H1 (cell line): ENCODE data around the gene CTCF. TPM values are rescaled to one million over a fixed set of nuclear protein-coding genes. Genes with fewer than 3 reads are reported as not detected.
"Not testable (repeated sequence)": the region's sequence is repeated elsewhere in the genome, so short reads cannot be mapped to it uniquely, and the experiment has no call there.

Source experiments
- CTCF ChIA-PET: fragments of 300-600 bp; sonication (Branson Sonifier 250); formaldehyde crosslinking; loops from one replicate; lab custom pipeline; 2021; ENCODE audit not compliant: partially characterized antibody; lab: Charles Lee
- POLR2A ChIA-PET: fragments of 300-600 bp; sonication (Branson Sonifier 250); formaldehyde crosslinking; loops from one replicate; lab custom pipeline; 2021; ENCODE audit warnings: inconsistent platforms; ENCODE audit not compliant: partially characterized antibody; lab: Charles Lee
- DNase-seq, 2 experiments: peaks; one replicate each; pipeline versions ENCODE4 v3.0.0 to v3.0.0-alpha.2; 2010 to 2022; ENCODE audit warnings: low spot score in 2 of 2, low read depth in 1 of 2, mixed read lengths in 1 of 2
- FAIRE-seq: peaks from 2 replicates; lab custom pipeline; 2011; peaks lifted over from hg19 to GRCh38; lab: Jason Lieb, UNC
- H2AFZ ChIP-seq: 2 replicates; pipeline ENCODE4 v1.8.1; 2012; ENCODE audit warnings: low read length, inconsistent platforms
- H2AK5ac ChIP-seq: 2 replicates; pipeline ENCODE4 v1.6.1; 2013; ENCODE audit warnings: low read depth, low read length
- H2BK120ac ChIP-seq: replicated peaks from 2 replicates; pipeline ENCODE3; 2013; ENCODE audit warnings: low read depth, low read length, inconsistent platforms
- H2BK12ac ChIP-seq: 2 replicates; pipeline ENCODE4 v1.6.1; 2013; ENCODE audit warnings: low read depth, low read length
- H2BK15ac ChIP-seq: 2 replicates; pipeline ENCODE4 v1.6.1; 2013; ENCODE audit warnings: low read length
- H2BK20ac ChIP-seq: 2 replicates; pipeline ENCODE4 v1.6.1; 2013; ENCODE audit warnings: low read length
- H2BK5ac ChIP-seq: 2 replicates; pipeline ENCODE4 v1.6.1; 2013; ENCODE audit warnings: low read depth, low read length
- H3K14ac ChIP-seq: 2 replicates; pipeline ENCODE4 v1.6.1; 2013; ENCODE audit warnings: inconsistent platforms; ENCODE audit not compliant: insufficient read length
- H3K18ac ChIP-seq: 2 replicates; pipeline ENCODE4 v1.6.1; 2013; ENCODE audit warnings: low read length; ENCODE audit errors: extremely low read depth
- H3K23ac ChIP-seq: 2 replicates; pipeline ENCODE4 v1.6.1; 2013; ENCODE audit warnings: inconsistent platforms; ENCODE audit not compliant: insufficient read length
- H3K23me2 ChIP-seq: 2 replicates; pipeline ENCODE4 v1.6.1; 2013; ENCODE audit warnings: low read depth, low read length
- H3K27ac ChIP-seq: 2 replicates; pipeline ENCODE4 v1.6.1; 2011; ENCODE audit warnings: low read depth, low read length, inconsistent platforms
- H3K27me3 ChIP-seq, 4 experiments: replicated peaks in 1 of 4; 1 replicate in 1 of 4; 2 replicates in 3 of 4; pipeline versions ENCODE4 v1.6.1 to v1.8.1; 2011 to 2013; ENCODE audit warnings: low read length in 3 of 4, mild to moderate bottlenecking in 3 of 4, inconsistent platforms in 2 of 4, mixed read lengths in 2 of 4, moderate library complexity in 1 of 4; ENCODE audit not compliant: control insufficient read depth in 3 of 4, insufficient read depth in 3 of 4; ENCODE audit errors: extremely low read depth in 1 of 4
- H3K36me3 ChIP-seq, 4 experiments: 2 replicates each; pipeline versions ENCODE4 v1.6.1 to v1.8.1; 2011 to 2013; ENCODE audit warnings: mild to moderate bottlenecking in 4 of 4, low read length in 3 of 4, moderate library complexity in 2 of 4, control low read depth in 1 of 4, inconsistent platforms in 1 of 4; ENCODE audit not compliant: insufficient read depth in 4 of 4, control insufficient read depth in 2 of 4
- H3K4ac ChIP-seq: replicated peaks from 2 replicates; pipeline ENCODE3; 2013; ENCODE audit warnings: low read length, low read depth, mixed read lengths, inconsistent platforms; ENCODE audit not compliant: insufficient read length
- H3K4me1 ChIP-seq, 4 experiments: replicated peaks in 1 of 4; 1 replicate in 1 of 4; 2 replicates in 3 of 4; pipeline versions ENCODE4 v1.6.1 to v1.8.1; 2011 to 2013; ENCODE audit warnings: low read length in 3 of 4, inconsistent platforms in 2 of 4, mixed read lengths in 1 of 4; ENCODE audit not compliant: insufficient read depth in 4 of 4, control insufficient read depth in 3 of 4
- H3K4me2 ChIP-seq, 2 experiments: 2 replicates each; pipeline versions ENCODE4 v1.6.1 to v1.8.1; 2011 to 2013; ENCODE audit warnings: low read depth in 2 of 2, low read length in 2 of 2, control low read depth in 1 of 2, inconsistent platforms in 1 of 2, mild to moderate bottlenecking in 1 of 2; ENCODE audit not compliant: insufficient read depth in 1 of 2
- H3K4me3 ChIP-seq, 4 experiments: fragments of 200-600, 300-600 bp in 1 of 4; sonication (generic), shearing (Covaris generic), sonication (Bioruptor Twin) in 1 of 4; 2 replicates each; pipeline versions ENCODE4 v1.5.1 to v1.8.1; 2011 to 2016; ENCODE audit warnings: low read length in 4 of 4, low read depth in 3 of 4, control low read depth in 2 of 4, inconsistent platforms in 2 of 4, mild to moderate bottlenecking in 2 of 4, mixed read lengths in 1 of 4, moderate library complexity in 1 of 4; ENCODE audit not compliant: insufficient read depth in 2 of 4; ENCODE audit errors: extremely low read depth in 1 of 4
- H3K56ac ChIP-seq: replicated peaks from 2 replicates; pipeline ENCODE3; 2013; ENCODE audit warnings: low read depth, mild to moderate bottlenecking, mixed read lengths, low read length, inconsistent platforms; ENCODE audit not compliant: insufficient read length
- H3K79me1 ChIP-seq: 2 replicates; pipeline ENCODE4 v1.6.1; 2013; ENCODE audit warnings: low read depth, low read length, control low read depth
- H3K79me2 ChIP-seq, 2 experiments: 2 replicates each; pipeline versions ENCODE4 v1.6.1 to v1.8.1; 2012 to 2013; ENCODE audit warnings: low read length in 2 of 2, mild to moderate bottlenecking in 2 of 2, inconsistent platforms in 1 of 2; ENCODE audit not compliant: insufficient read depth in 2 of 2, control insufficient read depth in 1 of 2
- H3K9ac ChIP-seq, 4 experiments: replicated peaks in 1 of 4; 1 replicate in 1 of 4; 2 replicates in 3 of 4; pipeline versions ENCODE4 v1.6.1 to v1.8.1; 2011 to 2013; ENCODE audit warnings: low read depth in 3 of 4, low read length in 3 of 4, control low read depth in 2 of 4, mild to moderate bottlenecking in 2 of 4, moderate library complexity in 2 of 4, inconsistent platforms in 1 of 4; ENCODE audit errors: extremely low read depth in 1 of 4
- H3K9me3 ChIP-seq, 2 experiments: 2 replicates each; pipeline versions ENCODE4 v1.6.1 to v1.8.1; 2012 to 2013; ENCODE audit warnings: mild to moderate bottlenecking in 2 of 2, moderate library complexity in 2 of 2, control low read depth in 1 of 2, inconsistent platforms in 1 of 2, low read depth in 1 of 2, low read length in 1 of 2, mixed read lengths in 1 of 2; ENCODE audit not compliant: insufficient read depth in 2 of 2
- H4K20me1 ChIP-seq, 2 experiments: replicated peaks in 1 of 2; 2 replicates each; pipeline versions ENCODE3 to v1.8.1; 2011 to 2013; ENCODE audit warnings: inconsistent platforms in 2 of 2, low read length in 2 of 2, mild to moderate bottlenecking in 1 of 2; ENCODE audit not compliant: insufficient read depth in 2 of 2, control insufficient read depth in 1 of 2
- H4K5ac ChIP-seq: 2 replicates; pipeline ENCODE4 v1.6.1; 2013; ENCODE audit warnings: low read length, low read depth, mixed read lengths, inconsistent platforms; ENCODE audit not compliant: insufficient read length
- H4K8ac ChIP-seq: 2 replicates; pipeline ENCODE4 v1.8.0; 2013; ENCODE audit warnings: mild to moderate bottlenecking, moderate library complexity, low read length, inconsistent platforms; ENCODE audit not compliant: insufficient read depth; ENCODE audit errors: extremely low read depth
- H4K91ac ChIP-seq: replicated peaks from 2 replicates; pipeline ENCODE3; 2013; ENCODE audit warnings: low read length, mixed read lengths, inconsistent platforms; ENCODE audit not compliant: insufficient read length
- CTCF ChIP-seq, 3 experiments: IDR thresholded peaks; 1 replicate in 2 of 3; 2 replicates in 1 of 3; pipeline versions ENCODE4 v1.5.1 to v1.6.1; 2011; ENCODE audit warnings: low read length in 3 of 3, mild to moderate bottlenecking in 3 of 3, inconsistent platforms in 2 of 3, low read depth in 1 of 3, moderate library complexity in 1 of 3; ENCODE audit not compliant: insufficient read depth in 1 of 3; ENCODE audit errors: control extremely low read depth in 1 of 3
- WGBS, 2 experiments: shearing (Covaris generic) in 1 of 2; methylation state at CpG; one replicate each; pipeline versions ENCODE4 v1.1.6 to v1.1.7; 2013 to 2015; ENCODE audit warnings: low lambda C conversion rate in 2 of 2, mixed read lengths in 2 of 2, inconsistent platforms in 1 of 2, low coverage in 1 of 2, missing lambda C conversion rate in 1 of 2; ENCODE audit not compliant: insufficient replicate concordance in 2 of 2, insufficient coverage in 1 of 2, insufficient read length in 1 of 2; ENCODE audit errors: extremely low coverage in 1 of 2, missing lambda C conversion rate in 1 of 2; 5-methylcytosine and 5-hydroxymethylcytosine counted together
- polyA plus RNA-seq, 7 experiments: library from polyadenylated mRNA; depleted of rRNA in 3 of 7; stranded (reverse) in 5 of 7; unstranded in 2 of 7; fragments of >200 nt in 5 of 7; fragments of 200-250 nt in 2 of 7; gene quantifications; 1 replicate in 5 of 7; 2 replicates in 1 of 7; 4 replicates in 1 of 7; pipeline versions ENCODE4 v1.2.1 to v1.2.3, GENCODE V29; 2011 to 2013; ENCODE audit warnings: missing spikeins in 2 of 7, mixed read lengths in 2 of 7
- total RNA-seq: library from RNA; stranded (reverse); fragmentation: NEBNext Ultra II Directional; extraction: Animal tissue kit (Norgen Biotek cat#: 25700); gene quantifications from 2 replicates; pipeline ENCODE4 v1.2.1, GENCODE V29; 2021

CTCF gene
- total and polyA plus RNA-seq, 2 of the 8 experiments (the other 6 are each of a cell fraction or from before 2014, with no cell fraction given) = 32.4 to 66.0 TPM

- H2BK5ac ChIP-seq, H3K14ac ChIP-seq, H3K4me2 ChIP-seq, H3K4me1 ChIP-seq, H3K27ac ChIP-seq, H2BK120ac ChIP-seq, H4K8ac ChIP-seq, H3K4me3 ChIP-seq, H3K36me3 ChIP-seq, H3K9ac ChIP-seq, H4K20me1 ChIP-seq, DNase-seq, H3K23ac ChIP-seq, H2AFZ ChIP-seq, H2AK5ac ChIP-seq, H2BK12ac ChIP-seq, FAIRE-seq, H3K18ac ChIP-seq, H3K9me3 ChIP-seq, H3K56ac ChIP-seq, H2BK15ac ChIP-seq, H3K79me2 ChIP-seq, H4K5ac ChIP-seq, H3K4ac ChIP-seq, H3K23me2 ChIP-seq, H4K91ac ChIP-seq, H2BK20ac ChIP-seq, H3K79me1 ChIP-seq: not testable (repeated sequence)
- POLR2A ChIA-PET = interaction anchor here (0.7 to 1.1 kb wide), 3 partner anchors 12 to 25 kb away, joined by 3 read pairs; no protein-coding TSS in a partner anchor
- CTCF ChIA-PET = interaction anchor here (0.6 to 9.9 kb wide), 39 partner anchors 10 to 570 kb away, joined by 3 to 335 read pairs (median 5); partner anchors contain the start of genes AGRP, ATP6V0D1, C16orf86 and CARMIL2
- peak in 2 of 3 experiments; percentile 10 to 16; a peak in 2 of 4 replicates for TF ChIP-seq CTCF (IDR thresholded peaks at IDR 0.05; ENCODE audit: control extremely low read depth in 1 of 3, insufficient read depth in 1 of 3, low read depth in 1 of 3, low read length in 3 of 3)
- 82% methylated on average over 1 of the region's 1 CpG; no CpG with 5 or more reads in 1 of the 2 experiments for WGBS, 2 experiments
- H3K27me3 ChIP-seq = peaks cover 0 to 11% (median 5%) of the 10 kb centered on the region in 4 experiments; a peak in 2 of 7 replicates
Measured at GRCh38 chr16:67513892-67514291, 48.4 kb upstream of the CTCF start.
